ENCODE results near the gene SLC44A5. TPM values are rescaled to one million over a fixed set of nuclear protein-coding genes. Genes with fewer than 3 reads are reported as not detected.
"Not testable (repeated sequence)": the region's sequence is repeated elsewhere in the genome, so short reads cannot be mapped to it uniquely, and the experiment has no call there.

SLC44A5 gene
- total RNA-seq, 1 donor from 2014 or later, result 1.2 TPM

DNA sequence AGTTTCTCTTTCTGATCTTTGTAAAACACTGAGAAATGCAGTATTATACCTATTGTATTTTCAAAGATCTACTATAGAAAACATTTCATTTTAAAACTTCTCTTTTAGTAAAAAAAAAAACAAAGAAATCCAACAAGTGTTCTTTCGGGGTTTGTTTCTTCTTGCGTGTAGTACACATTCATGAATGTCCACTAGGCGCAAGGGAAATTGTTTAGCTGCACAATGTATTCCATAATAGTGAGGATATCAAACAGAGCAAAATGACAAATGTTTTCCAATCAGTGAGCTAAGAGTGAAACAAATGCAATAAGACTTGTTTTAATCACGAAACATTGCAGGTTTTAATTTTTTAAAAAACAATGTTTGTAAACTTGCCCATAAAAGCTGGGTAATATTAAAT lies 408.2 kb downstream of the SLC44A5 start:
- no peak overlapping the region for H3K4me3 ChIP-seq
- no peak for DNase-seq (ENCODE audit: extremely low spot score in 2 of 2)
- H3K27ac ChIP-seq, result no peak overlapping the region
- H3K36me3 ChIP-seq, result no peaks in the 10 kb centered on the region
- intact Hi-C loops (cut with DNase I), result no loop called here
- TF ChIP-seq POLR2A (IDR thresholded peaks at IDR 0.05) (no peak), POLR2AphosphoS5 (IDR thresholded peaks at IDR 0.05; ENCODE audit: insufficient read depth in 1 of 2, low read depth in 1 of 2) (no peak)
- TF ChIP-seq, protein P1, sequence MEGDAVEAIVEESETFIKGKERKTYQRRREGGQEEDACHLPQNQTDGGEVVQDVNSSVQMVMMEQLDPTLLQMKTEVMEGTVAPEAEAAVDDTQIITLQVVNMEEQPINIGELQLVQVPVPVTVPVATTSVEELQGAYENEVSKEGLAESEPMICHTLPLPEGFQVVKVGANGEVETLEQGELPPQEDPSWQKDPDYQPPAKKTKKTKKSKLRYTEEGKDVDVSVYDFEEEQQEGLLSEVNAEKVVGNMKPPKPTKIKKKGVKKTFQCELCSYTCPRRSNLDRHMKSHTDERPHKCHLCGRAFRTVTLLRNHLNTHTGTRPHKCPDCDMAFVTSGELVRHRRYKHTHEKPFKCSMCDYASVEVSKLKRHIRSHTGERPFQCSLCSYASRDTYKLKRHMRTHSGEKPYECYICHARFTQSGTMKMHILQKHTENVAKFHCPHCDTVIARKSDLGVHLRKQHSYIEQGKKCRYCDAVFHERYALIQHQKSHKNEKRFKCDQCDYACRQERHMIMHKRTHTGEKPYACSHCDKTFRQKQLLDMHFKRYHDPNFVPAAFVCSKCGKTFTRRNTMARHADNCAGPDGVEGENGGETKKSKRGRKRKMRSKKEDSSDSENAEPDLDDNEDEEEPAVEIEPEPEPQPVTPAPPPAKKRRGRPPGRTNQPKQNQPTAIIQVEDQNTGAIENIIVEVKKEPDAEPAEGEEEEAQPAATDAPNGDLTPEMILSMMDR (IDR thresholded peaks at IDR 0.05), result no peak
- no peaks in the 10 kb centered on the region for H3K9me3 ChIP-seq
- H3K4me1 ChIP-seq, result no peaks in the 10 kb centered on the region
- no peaks in the 10 kb centered on the region for H3K27me3 ChIP-seq

DNA sequence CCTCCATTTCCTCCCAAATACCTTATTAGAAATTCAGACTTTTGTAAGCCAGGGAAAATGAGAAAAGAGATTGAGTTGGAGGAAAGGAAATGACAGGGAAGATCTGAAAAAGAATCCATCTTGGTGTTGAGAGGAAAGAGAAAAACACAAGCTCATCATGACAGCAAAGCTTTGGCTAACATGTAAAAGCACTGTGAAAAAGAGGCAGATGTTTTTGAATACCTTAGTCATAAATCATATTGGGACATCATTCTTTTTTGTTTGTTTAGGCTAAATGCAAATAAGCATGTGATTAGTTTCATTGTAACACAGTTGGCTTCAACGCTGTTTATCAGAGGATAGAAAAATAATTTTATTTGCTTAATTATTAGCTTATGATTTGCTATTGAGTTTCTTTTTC lies 412.2 kb downstream of the SLC44A5 start:
- Histone ChIP-seq H3K9me3 (no peaks in the 10 kb centered on the region), H3K27me3 (no peaks in the 10 kb centered on the region), H3K4me3 (no peak overlapping the region), H3K4me1 (no peaks in the 10 kb centered on the region), H3K36me3 (no peaks in the 10 kb centered on the region), H3K27ac (no peak overlapping the region)
- intact Hi-C loops (cut with DNase I), result no loop called here
- TF ChIP-seq POLR2AphosphoS5 (IDR thresholded peaks at IDR 0.05; ENCODE audit: insufficient read depth in 1 of 2, low read depth in 1 of 2), result no peak
- TF ChIP-seq, protein P1 (IDR thresholded peaks at IDR 0.05), result no peak
- no peak for TF ChIP-seq POLR2A (IDR thresholded peaks at IDR 0.05)
- DNase-seq (ENCODE audit: extremely low spot score in 2 of 2), result no peak

DNA sequence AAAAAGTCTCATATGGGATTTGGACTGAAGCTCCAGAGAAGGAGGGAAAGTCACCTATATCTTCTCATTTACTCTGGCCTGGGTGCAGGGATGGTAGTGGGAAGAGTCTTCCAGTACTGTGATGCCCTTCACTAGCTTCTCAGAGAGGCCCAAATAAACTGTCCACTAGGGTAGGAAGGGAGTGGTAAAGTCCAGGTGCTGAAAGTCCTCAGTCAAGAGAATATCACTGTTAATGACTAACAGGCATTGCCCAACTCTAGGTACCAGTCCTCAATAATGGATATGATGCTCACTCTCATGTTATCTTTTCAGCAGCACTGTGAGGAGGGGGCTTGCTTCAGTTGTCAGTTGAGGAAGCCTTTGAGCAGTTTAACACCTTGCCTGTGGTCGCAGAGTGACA lies 412.8 kb downstream of the SLC44A5 start:
- H3K4me3 ChIP-seq, result no peak overlapping the region
- no peaks in the 10 kb centered on the region for H3K36me3 ChIP-seq
- TF ChIP-seq, protein P1 (IDR thresholded peaks at IDR 0.05), result no peak
- TF ChIP-seq POLR2AphosphoS5 (IDR thresholded peaks at IDR 0.05; ENCODE audit: insufficient read depth in 1 of 2, low read depth in 1 of 2) (no peak), POLR2A (IDR thresholded peaks at IDR 0.05) (no peak)
- intact Hi-C loops (cut with DNase I), result no loop called here
- H3K4me1 ChIP-seq, result no peaks in the 10 kb centered on the region
- DNase-seq (ENCODE audit: extremely low spot score in 2 of 2), result no peak
- no peak overlapping the region for H3K27ac ChIP-seq
- H3K9me3 ChIP-seq, result no peaks in the 10 kb centered on the region
- H3K27me3 ChIP-seq, result no peaks in the 10 kb centered on the region

DNA sequence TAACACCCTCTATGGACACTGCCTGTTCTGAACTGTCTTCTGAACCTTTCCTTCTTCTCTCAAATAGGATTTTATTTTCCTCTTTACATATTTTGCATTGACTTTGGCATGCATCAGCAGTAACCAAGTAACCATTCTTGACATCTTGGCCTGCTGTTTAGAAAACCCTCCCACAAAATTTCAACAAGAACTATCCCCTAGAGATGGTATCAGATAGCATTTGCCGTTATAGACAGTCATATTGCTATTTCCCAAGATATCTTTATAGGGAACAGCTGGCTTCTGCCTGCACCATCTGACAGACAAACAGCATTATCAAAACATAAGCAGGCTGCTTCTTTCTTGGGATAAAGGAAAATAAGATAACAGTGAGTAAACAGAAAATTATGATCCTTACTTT lies 422.0 kb downstream of the SLC44A5 start:
- DNase-seq (ENCODE audit: extremely low spot score in 2 of 2), result no peak
- Histone ChIP-seq H3K4me1 (no peaks in the 10 kb centered on the region), H3K4me3 (no peak overlapping the region), H3K27me3 (no peaks in the 10 kb centered on the region), H3K9me3 (no peaks in the 10 kb centered on the region), H3K36me3 (no peaks in the 10 kb centered on the region), H3K27ac (no peak overlapping the region)
- no peak for TF ChIP-seq POLR2AphosphoS5 (IDR thresholded peaks at IDR 0.05; ENCODE audit: insufficient read depth in 1 of 2, low read depth in 1 of 2)
- TF ChIP-seq, protein P1 (IDR thresholded peaks at IDR 0.05), result no peak
- TF ChIP-seq POLR2A (IDR thresholded peaks at IDR 0.05), result no peak
- intact Hi-C loops (cut with DNase I), result no loop called here

DNA sequence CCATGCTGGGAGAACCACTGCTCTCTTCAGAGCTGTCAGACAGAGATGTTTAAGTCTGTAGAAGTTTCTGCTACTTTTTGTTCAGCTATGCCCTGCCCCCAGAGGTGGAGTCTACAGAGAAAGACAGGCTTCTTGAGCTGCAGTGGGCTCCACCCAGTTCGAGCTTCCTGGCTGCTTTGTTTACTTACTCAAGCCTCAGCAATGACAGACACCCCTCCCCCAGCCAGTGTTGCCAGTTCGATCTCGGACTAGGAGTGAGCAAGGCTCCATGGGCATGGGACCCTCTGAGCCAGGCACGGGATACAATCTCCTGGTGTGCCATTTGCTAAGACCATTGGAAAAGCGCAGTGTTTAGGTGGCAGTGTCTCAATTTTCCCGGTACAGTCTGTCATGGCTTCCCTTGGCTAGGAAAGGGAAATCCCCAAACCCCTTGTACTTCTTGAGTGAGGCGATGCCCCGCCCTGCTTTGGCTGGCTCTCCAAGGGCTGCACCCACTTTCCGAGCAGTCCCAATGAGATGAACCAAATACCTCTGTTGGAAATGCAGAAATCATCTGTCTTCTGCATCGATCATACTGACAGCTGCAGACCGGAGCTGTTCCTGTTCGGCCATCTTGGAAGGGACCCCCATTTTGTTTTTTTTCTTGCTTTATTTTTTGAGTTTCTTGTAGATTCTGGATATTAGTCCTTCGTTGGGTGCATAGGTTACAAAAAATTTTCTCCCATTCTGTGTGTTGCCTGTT lies 429.5 kb downstream of the SLC44A5 start:
- H3K4me1 ChIP-seq; intact Hi-C loops (cut with DNase I); H3K27ac ChIP-seq; H3K9me3 ChIP-seq; H3K4me3 ChIP-seq; H3K36me3 ChIP-seq; DNase-seq (ENCODE audit: extremely low spot score in 2 of 2); H3K27me3 ChIP-seq: not testable (repeated sequence)
